Measurements from ENCODE around the gene ADAMTS3.

ADAMTS3 gene

DNA sequence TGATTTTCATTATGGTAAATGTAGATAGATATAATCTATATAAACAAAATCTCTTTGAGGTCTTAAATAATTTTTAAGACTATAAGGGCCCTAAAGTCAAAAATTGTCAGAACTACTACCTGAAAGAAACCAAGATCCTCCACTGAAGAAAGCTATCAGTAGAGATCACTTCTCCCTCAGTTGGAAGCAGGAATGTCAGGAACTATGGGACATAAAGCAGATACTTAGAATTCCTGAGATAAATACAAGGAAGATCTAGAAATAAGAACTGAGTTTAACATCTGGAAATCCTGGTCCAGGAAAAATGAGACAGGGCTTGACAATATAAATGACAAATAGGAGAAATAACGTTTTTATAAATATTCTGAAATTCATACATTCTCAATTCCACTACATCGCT is 97.2 kb downstream of the ADAMTS3 start:
- DNase-seq (ENCODE audit: insufficient read length, low spot score), result no peak
- TF ChIP-seq POLR2A (IDR thresholded peaks at IDR 0.05; ENCODE audit: low read depth, low read length), result no peak
- FAIRE-seq, result no peak

DNA sequence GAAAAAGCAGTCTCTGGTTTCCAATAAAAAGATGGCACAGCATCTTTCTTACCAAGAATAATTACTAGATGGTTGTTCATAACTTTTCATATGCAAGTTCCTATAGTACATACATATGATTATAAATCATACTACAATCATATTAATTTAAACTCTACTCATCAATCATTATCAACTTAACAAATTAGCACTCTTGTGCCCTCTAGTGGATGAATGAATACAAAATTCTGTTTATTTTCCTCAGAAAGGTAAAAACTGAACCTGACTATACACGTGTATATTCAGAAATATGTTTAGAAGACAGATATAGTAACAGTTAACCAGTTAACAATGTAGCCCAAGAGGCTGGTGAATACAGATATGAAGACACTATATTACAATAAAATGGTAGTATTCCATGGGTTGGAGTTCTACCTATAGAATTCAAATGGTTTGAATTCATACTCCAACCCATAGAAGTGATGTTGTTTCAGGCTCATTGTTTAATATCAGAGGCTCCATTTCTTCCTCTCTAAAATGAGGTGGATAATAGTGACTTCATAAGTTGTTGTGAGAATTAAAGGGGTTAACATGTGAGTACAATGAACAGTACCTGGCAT is 100.0 kb downstream of the ADAMTS3 start:
- FAIRE-seq (no peak), DNase-seq (ENCODE audit: insufficient read length, low spot score) (no peak)
- TF ChIP-seq POLR2A (IDR thresholded peaks at IDR 0.05; ENCODE audit: low read depth, low read length), result no peak

DNA sequence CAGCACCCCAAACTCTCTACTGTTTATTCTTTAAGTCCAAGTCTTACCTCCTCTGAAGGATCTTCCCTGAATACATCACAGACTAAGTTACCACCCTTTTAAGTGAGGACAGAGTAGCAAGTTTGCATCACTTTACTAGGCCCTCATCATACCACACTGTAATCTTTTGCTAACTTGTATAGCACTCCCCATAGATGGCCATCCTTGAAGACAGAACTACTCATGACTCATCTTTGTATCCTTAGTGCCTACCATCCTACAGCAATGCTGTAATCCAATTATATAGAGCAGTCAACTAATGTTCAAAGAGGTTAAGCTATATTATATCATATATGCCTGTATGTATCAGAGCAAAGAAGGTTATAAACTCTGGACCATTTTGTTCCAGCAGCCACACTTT is 101.4 kb downstream of the ADAMTS3 start:
- FAIRE-seq, result no peak
- no peak for DNase-seq (ENCODE audit: insufficient read length, low spot score)
- no peak for TF ChIP-seq POLR2A (IDR thresholded peaks at IDR 0.05; ENCODE audit: low read depth, low read length)

DNA sequence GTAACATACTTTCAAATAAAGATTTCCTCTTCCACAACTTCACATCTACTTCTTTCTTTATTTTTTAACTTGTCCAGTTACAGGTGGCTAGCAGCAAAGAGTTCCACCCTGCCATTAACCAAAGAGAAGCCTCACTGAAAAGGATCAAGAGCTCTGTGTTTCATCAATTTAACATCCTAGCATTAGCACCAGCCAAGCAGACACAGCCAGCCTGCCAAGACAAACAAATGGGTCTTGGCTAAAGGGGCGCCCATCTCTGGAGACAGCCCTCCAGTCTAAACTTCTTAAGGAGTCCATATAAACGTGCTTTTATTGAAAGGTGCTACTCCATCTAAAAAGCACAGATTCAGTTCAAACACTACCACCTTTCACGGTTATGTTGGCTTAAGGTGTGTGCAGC is 105.3 kb downstream of the ADAMTS3 start:
- TF ChIP-seq POLR2A (IDR thresholded peaks at IDR 0.05; ENCODE audit: low read depth, low read length), result no peak
- DNase-seq (ENCODE audit: insufficient read length, low spot score) (no peak), FAIRE-seq (no peak)

DNA sequence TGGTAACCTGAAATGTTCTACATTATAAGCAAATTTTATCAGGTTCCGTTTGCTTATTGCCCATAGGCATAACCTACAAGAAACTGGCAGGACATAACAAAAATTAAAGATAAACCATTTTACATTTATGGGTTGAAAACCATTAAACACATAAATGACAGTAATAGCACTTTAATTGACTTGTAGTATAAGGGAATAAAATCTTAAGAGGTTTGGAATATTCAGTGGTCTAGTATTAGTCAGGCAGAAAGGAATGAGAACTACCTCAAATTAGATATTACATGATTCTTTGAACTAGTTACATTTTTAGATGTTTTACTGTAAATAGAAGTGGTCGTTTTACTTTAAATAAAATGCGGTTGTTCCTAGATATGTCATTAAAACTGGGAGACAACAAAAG is 111.9 kb downstream of the ADAMTS3 start:
- FAIRE-seq, result no peak
- DNase-seq (ENCODE audit: insufficient read length, low spot score), result no peak
- TF ChIP-seq POLR2A (IDR thresholded peaks at IDR 0.05; ENCODE audit: low read depth, low read length), result no peak

DNA sequence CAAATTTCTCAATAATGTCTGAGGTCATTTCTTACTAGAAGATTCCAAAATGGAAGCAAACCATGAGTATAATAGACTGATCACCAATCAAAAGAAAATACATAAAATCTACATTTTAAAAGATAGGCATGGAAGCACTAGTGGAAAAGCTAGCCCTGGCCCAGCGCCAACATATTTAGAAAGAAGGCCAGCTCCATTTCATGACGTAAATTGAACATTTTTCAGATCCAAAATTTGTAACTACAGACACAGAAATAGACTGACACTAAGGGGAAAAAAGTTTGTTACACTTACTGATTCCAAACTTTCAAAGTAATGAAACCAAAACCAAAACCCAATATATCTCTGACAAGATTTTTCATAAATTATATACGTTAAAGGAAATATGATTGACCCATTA is 117.7 kb downstream of the ADAMTS3 start:
- no peak for TF ChIP-seq POLR2A (IDR thresholded peaks at IDR 0.05; ENCODE audit: low read depth, low read length)
- no peak for FAIRE-seq

DNA sequence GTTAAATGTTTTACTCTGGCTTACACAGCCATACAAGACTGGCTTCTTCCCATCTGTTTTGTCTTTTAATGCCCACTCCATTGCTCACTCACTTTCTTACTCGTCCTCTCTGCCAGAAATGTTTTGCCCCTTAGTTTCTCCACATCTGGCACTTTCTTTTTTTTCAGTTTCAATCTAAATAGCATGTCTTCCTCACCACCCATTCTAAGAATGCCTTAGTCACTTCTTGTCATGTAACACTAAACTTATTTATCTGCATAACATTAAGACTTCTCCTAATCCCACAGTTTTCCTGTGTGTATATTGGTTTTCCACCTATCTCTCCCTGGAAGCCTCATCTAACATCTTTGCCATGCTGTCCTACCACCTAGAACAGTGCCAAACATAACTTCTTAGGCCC is 119.3 kb downstream of the ADAMTS3 start:
- DNase-seq (ENCODE audit: insufficient read length, low spot score) (no peak), FAIRE-seq (no peak)
- no peak for TF ChIP-seq POLR2A (IDR thresholded peaks at IDR 0.05; ENCODE audit: low read depth, low read length)

More for the DNA sequence above, 117.7 kb downstream of the ADAMTS3 start:
- DNase-seq (ENCODE audit: insufficient read length, low spot score), result no peak

DNA sequence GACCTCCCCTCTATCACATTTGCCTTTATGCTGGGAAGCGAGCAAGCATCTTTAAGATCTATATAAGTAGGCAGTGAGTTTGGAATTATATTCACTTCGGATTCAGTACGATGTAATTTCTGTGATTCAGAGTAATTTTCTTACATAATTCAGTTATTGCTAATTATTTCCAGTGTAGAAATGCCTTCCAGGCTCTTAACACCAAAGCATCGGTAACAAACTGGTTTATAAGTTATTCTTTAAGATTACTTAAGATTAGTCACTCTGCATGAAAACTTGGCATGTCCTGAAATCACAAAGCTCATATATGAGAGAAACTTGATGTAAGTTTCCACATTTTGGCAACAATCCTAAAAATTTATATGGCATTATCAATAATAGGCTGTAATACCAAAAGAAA is 120.8 kb downstream of the ADAMTS3 start:
- no peak for TF ChIP-seq POLR2A (IDR thresholded peaks at IDR 0.05; ENCODE audit: low read depth, low read length)
- no peak for DNase-seq (ENCODE audit: insufficient read length, low spot score)
- FAIRE-seq, result no peak

DNA sequence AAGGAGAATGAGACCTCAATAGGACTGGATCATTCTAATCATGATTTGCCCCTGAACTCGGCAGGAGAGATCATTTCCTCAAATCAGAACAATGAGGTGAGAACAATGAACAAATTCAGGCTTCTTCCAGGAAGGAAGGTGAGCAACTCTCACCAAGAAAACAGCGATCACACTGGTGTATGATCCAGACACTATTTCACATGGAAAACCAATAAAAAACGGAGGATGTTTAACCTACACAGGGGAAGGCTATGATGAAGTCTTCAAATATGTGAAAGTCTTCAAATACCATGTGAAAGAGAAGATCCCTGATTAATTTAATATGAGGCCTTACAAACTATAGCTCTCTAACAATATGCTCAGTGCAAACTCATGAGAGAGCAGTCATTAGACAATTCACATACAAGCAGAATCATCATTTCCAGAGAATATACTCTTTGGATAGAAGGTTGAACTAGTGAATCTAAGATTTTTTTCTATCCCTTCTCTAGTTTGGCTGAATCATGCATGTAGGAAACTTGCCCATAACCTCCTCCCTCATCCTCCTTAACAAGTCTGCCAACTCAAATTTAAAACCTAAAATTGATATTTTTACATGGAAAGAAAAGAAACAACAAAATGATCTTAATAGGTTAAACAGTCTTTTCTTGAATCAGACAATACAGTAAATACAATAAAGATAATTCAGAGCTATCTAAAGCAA is 122.5 kb downstream of the ADAMTS3 start:
- no peak for FAIRE-seq
- DNase-seq (ENCODE audit: insufficient read length, low spot score), result no peak
- no peak for TF ChIP-seq POLR2A (IDR thresholded peaks at IDR 0.05; ENCODE audit: low read depth, low read length)

DNA sequence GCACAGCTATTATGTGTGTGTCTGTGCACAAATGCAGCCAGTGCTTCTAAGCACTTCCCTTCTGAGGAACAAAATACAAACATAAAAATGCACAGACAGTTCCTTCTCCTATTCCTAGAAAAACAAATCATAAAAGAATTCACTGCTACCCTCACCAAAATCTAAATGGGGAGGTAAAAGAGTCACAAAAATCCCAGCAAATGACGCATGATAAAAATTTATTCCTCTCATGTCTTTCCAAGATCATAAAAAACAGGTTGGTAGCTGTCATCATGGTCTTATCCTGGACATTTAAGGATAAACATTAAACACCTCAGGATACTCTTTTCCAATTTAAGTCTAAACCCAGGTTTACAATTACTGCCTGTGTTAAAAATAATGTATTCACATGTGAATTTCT is 124.9 kb downstream of the ADAMTS3 start:
- TF ChIP-seq POLR2A (IDR thresholded peaks at IDR 0.05; ENCODE audit: low read depth, low read length), result no peak
- FAIRE-seq (no peak), DNase-seq (ENCODE audit: insufficient read length, low spot score) (no peak)

DNA sequence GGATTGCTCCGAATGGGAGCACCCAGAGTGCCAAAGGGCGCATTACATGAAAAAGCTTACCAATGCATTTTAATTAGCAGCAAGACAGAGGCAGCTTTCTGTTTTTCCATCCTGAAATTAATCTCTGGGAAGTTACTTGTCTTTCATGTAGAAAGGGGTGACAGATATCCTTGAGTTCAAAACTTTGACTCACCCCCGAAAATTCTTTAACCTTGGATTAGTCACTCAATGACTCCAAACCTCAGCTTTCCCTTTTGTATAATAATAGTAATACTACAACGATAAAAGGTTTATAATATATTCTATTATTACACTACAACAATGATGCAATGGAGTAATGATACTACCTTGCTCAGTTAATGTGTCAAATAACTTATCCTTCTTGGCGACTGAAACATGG is 126.3 kb downstream of the ADAMTS3 start:
- no peak for TF ChIP-seq POLR2A (IDR thresholded peaks at IDR 0.05; ENCODE audit: low read depth, low read length)
- FAIRE-seq (no peak), DNase-seq (ENCODE audit: insufficient read length, low spot score) (no peak)

DNA sequence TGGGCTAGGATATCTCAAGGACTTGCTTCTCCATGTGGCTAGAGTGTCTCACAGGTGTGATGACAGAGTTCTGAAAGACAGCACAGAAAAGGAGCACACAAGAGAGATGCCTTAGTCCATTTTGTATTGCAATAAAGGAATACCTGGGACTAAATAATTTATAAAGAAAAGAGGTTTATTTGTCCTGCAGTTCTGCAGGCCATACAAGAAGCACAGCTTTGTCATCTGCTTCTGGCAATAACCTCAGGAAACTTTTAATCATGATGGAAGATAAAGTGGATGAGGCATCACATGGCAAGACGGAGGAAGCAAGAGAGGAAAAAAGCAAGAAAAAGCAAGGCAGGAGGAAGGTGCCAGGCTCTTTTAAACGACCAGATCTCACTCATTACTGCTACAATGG is 126.9 kb downstream of the ADAMTS3 start:
- FAIRE-seq (no peak), DNase-seq (ENCODE audit: insufficient read length, low spot score) (no peak)
- no peak for TF ChIP-seq POLR2A (IDR thresholded peaks at IDR 0.05; ENCODE audit: low read depth, low read length)

DNA sequence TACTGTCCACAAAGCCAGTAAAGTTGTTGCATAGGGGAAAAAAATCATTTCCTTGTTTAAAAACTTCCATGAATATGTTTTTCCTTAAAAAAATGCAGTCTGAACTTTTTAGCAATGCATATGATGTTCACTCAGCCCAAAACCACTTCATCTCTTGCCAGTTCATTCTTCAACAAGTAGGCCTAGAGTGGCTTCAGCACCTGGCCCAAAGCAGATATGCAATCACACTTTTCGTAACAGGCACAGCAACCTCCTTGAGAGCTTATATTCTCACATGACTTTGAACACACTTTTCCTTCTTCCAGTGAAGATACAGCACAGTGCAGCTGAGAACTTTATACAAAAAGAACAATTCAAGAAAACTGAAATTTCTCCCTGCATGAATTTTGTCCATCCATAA is 128.6 kb downstream of the ADAMTS3 start:
- DNase-seq (ENCODE audit: insufficient read length, low spot score), result no peak
- no peak for FAIRE-seq
- TF ChIP-seq POLR2A (IDR thresholded peaks at IDR 0.05; ENCODE audit: low read depth, low read length), result no peak

DNA sequence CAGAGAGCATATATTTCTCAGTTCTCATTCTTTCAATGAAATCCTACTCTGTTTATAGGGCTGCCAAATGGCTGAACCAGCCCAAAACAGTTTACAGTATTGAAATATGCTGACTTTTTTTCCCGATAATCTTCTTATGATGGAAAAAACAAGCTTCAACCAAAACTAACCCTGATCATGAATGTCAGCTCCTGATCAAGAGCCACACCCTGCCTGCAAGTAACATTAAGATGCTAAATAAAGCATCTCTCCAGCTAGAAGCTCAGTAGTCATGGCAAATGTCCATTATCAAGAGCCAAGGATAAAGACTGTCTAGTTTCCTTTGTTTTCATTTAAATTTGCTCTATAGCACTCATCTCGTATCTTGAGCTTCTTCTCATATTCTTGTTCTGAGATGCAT is 136.0 kb downstream of the ADAMTS3 start:
- FAIRE-seq, result no peak

DNA sequence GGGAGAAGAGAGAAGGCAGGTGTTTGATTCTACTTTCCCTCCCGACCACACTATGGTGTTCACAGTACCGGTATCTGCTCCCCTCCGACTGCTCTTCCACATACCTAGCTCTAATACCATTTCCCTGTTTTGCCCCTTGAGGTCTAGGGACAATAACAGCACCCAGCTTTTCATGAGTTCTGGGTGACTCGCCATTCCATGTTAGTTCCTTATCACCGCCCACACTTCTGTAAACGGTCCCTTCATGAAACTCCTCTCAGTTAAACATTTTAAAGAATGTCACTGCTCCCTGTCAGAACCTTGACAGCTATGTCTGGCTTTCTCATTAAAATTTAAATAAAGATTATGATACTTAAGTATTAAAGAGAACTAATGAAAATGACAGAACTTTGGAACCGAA is 136.7 kb downstream of the ADAMTS3 start:
- DNase-seq (ENCODE audit: insufficient read length, low spot score), result no peak
- no peak for TF ChIP-seq POLR2A (IDR thresholded peaks at IDR 0.05; ENCODE audit: low read depth, low read length)
- no peak for FAIRE-seq

More for the DNA sequence above, 136.0 kb downstream of the ADAMTS3 start:
- TF ChIP-seq POLR2A (IDR thresholded peaks at IDR 0.05; ENCODE audit: low read depth, low read length), result no peak
- DNase-seq (ENCODE audit: insufficient read length, low spot score), result no peak
